ENCODE data around the gene PHF2. TPM values are rescaled to one million over a fixed set of nuclear protein-coding genes. Genes with fewer than 3 reads are reported as not detected.
"Not testable (repeated sequence)": the region's sequence is repeated elsewhere in the genome, so short reads cannot be mapped to it uniquely, and the experiment has no call there.

Gene PHF2
- total RNA-seq, 1 experiment from 2014 or later, result 17.4 TPM

- Histone ChIP-seq H2BK120ac (ENCODE audit: low read depth, low read length, poor library complexity, severe bottlenecking) (no peak overlapping the region), H3K14ac (ENCODE audit: insufficient read depth, low read length) (no peak overlapping the region), H2AK5ac (ENCODE audit: insufficient read length, low read length) (no peak overlapping the region), H3K4me2 (ENCODE audit: insufficient read depth, insufficient read length, low read length) (no peak overlapping the region), H3T11ph (ENCODE audit: low read length) (no peak overlapping the region), H3K79me2 (ENCODE audit: insufficient read depth, low read length) (no peaks in the 10 kb centered on the region), H3K23ac (ENCODE audit: insufficient read length, low read depth, low read length) (no peak overlapping the region), H2AFZ (ENCODE audit: low read length) (no peak overlapping the region), H3K27ac (ENCODE audit: insufficient read length, low read depth, low read length) (no peak overlapping the region), H3K79me1 (ENCODE audit: insufficient read depth, low read depth, low read length, poor library complexity, severe bottlenecking) (no peaks in the 10 kb centered on the region), H2BK15ac (ENCODE audit: low read depth, low read length) (no peak overlapping the region), H2BK20ac (ENCODE audit: low read depth, low read length, poor library complexity, severe bottlenecking) (no peak overlapping the region), H4K8ac (replicated peaks; ENCODE audit: insufficient read length, low read depth, low read length) (no peak overlapping the region), H2BK12ac (ENCODE audit: insufficient read length, low read depth, low read length) (no peak overlapping the region), H3K18ac (ENCODE audit: insufficient read length, low read depth, low read length) (no peak overlapping the region), H4K91ac (ENCODE audit: insufficient read length, low read depth, low read length) (no peak overlapping the region), H3K9me3 (ENCODE audit: control insufficient read depth, low read depth, low read length) (no peaks in the 10 kb centered on the region), H3K56ac (ENCODE audit: insufficient read length, low read depth, low read length) (no peak overlapping the region), H2BK5ac (ENCODE audit: insufficient read length, low read length) (no peak overlapping the region), H3K27me3 (ENCODE audit: insufficient read depth, low read length) (no peaks in the 10 kb centered on the region), H3K4ac (ENCODE audit: low read depth, low read length) (no peak overlapping the region), H3K4me1 (ENCODE audit: insufficient read depth, low read length) (no peaks in the 10 kb centered on the region), H3K9ac (ENCODE audit: extremely low read depth, insufficient read length, low read length) (no peak overlapping the region), H4K5ac (ENCODE audit: insufficient read length, low read depth, low read length) (no peak overlapping the region), H4K20me1 (ENCODE audit: control insufficient read depth, insufficient read depth, insufficient read length) (no peaks in the 10 kb centered on the region), H3K23me2 (ENCODE audit: insufficient read length, low read depth, low read length, poor library complexity, severe bottlenecking) (no peaks in the 10 kb centered on the region)
- Mint-ChIP-seq H3K27me3 (ENCODE audit: low read depth) (no peaks in the 10 kb centered on the region; the same call in 1 of the 2 replicates), H3K27ac (peak overlapping the region in 1 of 3 experiments; percentile 35; a peak in 1 of 7 replicates), H3K4me1 (peaks cover 0 to 11% of the 10 kb centered on the region in 2 experiments; a peak in 2 of 4 replicates), H3K36me3 (ENCODE audit: insufficient read depth in 1 of 3, low read depth in 3 of 3) (peaks cover 0 to 27% (median 0%) of the 10 kb centered on the region in 3 experiments; a peak in 3 of 7 replicates), H3K9me3 (peaks cover 0 to 2% of the 10 kb centered on the region in 2 experiments; a peak in 2 of 5 replicates), H3K4me3 (no peak overlapping the region)
- WGBS (ENCODE audit: extremely low coverage, insufficient read length, low lambda C conversion rate), result no CpG with 5 or more reads among the region's 27 CpGs
- DNase-seq, result peak; percentile 20
- TF ChIP-seq, protein P1, sequence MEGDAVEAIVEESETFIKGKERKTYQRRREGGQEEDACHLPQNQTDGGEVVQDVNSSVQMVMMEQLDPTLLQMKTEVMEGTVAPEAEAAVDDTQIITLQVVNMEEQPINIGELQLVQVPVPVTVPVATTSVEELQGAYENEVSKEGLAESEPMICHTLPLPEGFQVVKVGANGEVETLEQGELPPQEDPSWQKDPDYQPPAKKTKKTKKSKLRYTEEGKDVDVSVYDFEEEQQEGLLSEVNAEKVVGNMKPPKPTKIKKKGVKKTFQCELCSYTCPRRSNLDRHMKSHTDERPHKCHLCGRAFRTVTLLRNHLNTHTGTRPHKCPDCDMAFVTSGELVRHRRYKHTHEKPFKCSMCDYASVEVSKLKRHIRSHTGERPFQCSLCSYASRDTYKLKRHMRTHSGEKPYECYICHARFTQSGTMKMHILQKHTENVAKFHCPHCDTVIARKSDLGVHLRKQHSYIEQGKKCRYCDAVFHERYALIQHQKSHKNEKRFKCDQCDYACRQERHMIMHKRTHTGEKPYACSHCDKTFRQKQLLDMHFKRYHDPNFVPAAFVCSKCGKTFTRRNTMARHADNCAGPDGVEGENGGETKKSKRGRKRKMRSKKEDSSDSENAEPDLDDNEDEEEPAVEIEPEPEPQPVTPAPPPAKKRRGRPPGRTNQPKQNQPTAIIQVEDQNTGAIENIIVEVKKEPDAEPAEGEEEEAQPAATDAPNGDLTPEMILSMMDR (conservative IDR thresholded peaks at IDR 0.05), result no peak
Observed at GRCh38 chr9:93665637-93666438, 89.5 kb downstream of the PHF2 start.

GRCh38 chr9:93666439-93666784 is 90.0 kb downstream of the PHF2 start:
- not testable (repeated sequence) for H2BK20ac ChIP-seq (ENCODE audit: low read depth, low read length, poor library complexity, severe bottlenecking); H3K56ac ChIP-seq (ENCODE audit: insufficient read length, low read depth, low read length); H2BK5ac ChIP-seq (ENCODE audit: insufficient read length, low read length); H2AK5ac ChIP-seq (ENCODE audit: insufficient read length, low read length); H2AFZ ChIP-seq (ENCODE audit: low read length); H3K4me1 ChIP-seq (ENCODE audit: insufficient read depth, low read length); H3K14ac ChIP-seq (ENCODE audit: insufficient read depth, low read length); H4K91ac ChIP-seq (ENCODE audit: insufficient read length, low read depth, low read length); H3K23me2 ChIP-seq (ENCODE audit: insufficient read length, low read depth, low read length, poor library complexity, severe bottlenecking); H3K9ac ChIP-seq (ENCODE audit: extremely low read depth, insufficient read length, low read length); H4K8ac ChIP-seq (replicated peaks; ENCODE audit: insufficient read length, low read depth, low read length); H4K5ac ChIP-seq (ENCODE audit: insufficient read length, low read depth, low read length); DNase-seq; H3K18ac ChIP-seq (ENCODE audit: insufficient read length, low read depth, low read length); H3T11ph ChIP-seq (ENCODE audit: low read length); H3K9me3 Mint-ChIP-seq; H4K20me1 ChIP-seq (ENCODE audit: control insufficient read depth, insufficient read depth, insufficient read length); H2BK12ac ChIP-seq (ENCODE audit: insufficient read length, low read depth, low read length); H3K4me3 Mint-ChIP-seq; H3K4me2 ChIP-seq (ENCODE audit: insufficient read depth, insufficient read length, low read length); H3K9me3 ChIP-seq (ENCODE audit: control insufficient read depth, low read depth, low read length); H2BK15ac ChIP-seq (ENCODE audit: low read depth, low read length); H3K79me1 ChIP-seq (ENCODE audit: insufficient read depth, low read depth, low read length, poor library complexity, severe bottlenecking); H3K27me3 Mint-ChIP-seq (ENCODE audit: low read depth); H3K27me3 ChIP-seq (ENCODE audit: insufficient read depth, low read length); H2BK120ac ChIP-seq (ENCODE audit: low read depth, low read length, poor library complexity, severe bottlenecking); H3K27ac ChIP-seq (ENCODE audit: insufficient read length, low read depth, low read length); H3K23ac ChIP-seq (ENCODE audit: insufficient read length, low read depth, low read length); H3K4ac ChIP-seq (ENCODE audit: low read depth, low read length); H3K79me2 ChIP-seq (ENCODE audit: insufficient read depth, low read length)
- Mint-ChIP-seq H3K36me3 (ENCODE audit: insufficient read depth in 1 of 3, low read depth in 3 of 3) (peaks cover 0 to 27% (median 1%) of the 10 kb centered on the region in 3 experiments; a peak in 3 of 7 replicates), H3K27ac (peak overlapping the region in 1 of 3 experiments; percentile 35; a peak in 1 of 7 replicates), H3K4me1 (peaks cover 0 to 11% of the 10 kb centered on the region in 2 experiments; a peak in 2 of 4 replicates)
- WGBS (ENCODE audit: extremely low coverage, insufficient read length, low lambda C conversion rate), result no CpG with 5 or more reads among the region's 6 CpGs

Measured in H9 (cell line).